NT2/D1 (cell line): Measurements from ENCODE around the gene KLHDC10.
"Not testable (repeated sequence)": the region's sequence is repeated elsewhere in the genome, so short reads cannot be mapped to it uniquely, and the experiment has no call there.

Experiments
- DNase-seq: peaks from one replicate; pipeline ENCODE4 v3.0.0-alpha.2; 2011; ENCODE audit warnings: low read depth, low spot score
- H3K27me3 ChIP-seq: 2 replicates; pipeline ENCODE4 v1.6.0; 2011; ENCODE audit warnings: mild to moderate bottlenecking; ENCODE audit not compliant: insufficient read length, insufficient read depth
- H3K36me3 ChIP-seq: 2 replicates; pipeline ENCODE4 v1.6.1; 2011; ENCODE audit warnings: mild to moderate bottlenecking, low read length, mixed read lengths; ENCODE audit not compliant: insufficient read depth, insufficient read length
- H3K4me1 ChIP-seq: 2 replicates; pipeline ENCODE4 v1.5.1; 2011; ENCODE audit not compliant: insufficient read depth, insufficient read length
- H3K4me3 ChIP-seq: 2 replicates; pipeline ENCODE4 v1.5.1; 2011; ENCODE audit warnings: low read depth; ENCODE audit not compliant: insufficient read length
- H3K9ac ChIP-seq: 2 replicates; pipeline ENCODE4 v1.6.0; 2011; ENCODE audit warnings: low read depth; ENCODE audit not compliant: insufficient read length
- H3K9me3 ChIP-seq: 2 replicates; pipeline ENCODE4 v1.5.1; 2011; ENCODE audit warnings: mild to moderate bottlenecking, low read length; ENCODE audit not compliant: insufficient read depth
- SUZ12 ChIP-seq: IDR thresholded peaks from 2 replicates; pipeline ENCODE4 v1.6.1; 2011; ENCODE audit not compliant: insufficient read length, insufficient read depth; ENCODE audit errors: extremely low read depth
- YY1 ChIP-seq: IDR thresholded peaks from 2 replicates; pipeline ENCODE4 v1.6.1; 2011; ENCODE audit not compliant: insufficient read length, insufficient read depth
- ZNF274 ChIP-seq: IDR thresholded peaks from 2 replicates; pipeline ENCODE4 v1.6.1; 2011; ENCODE audit warnings: mild to moderate bottlenecking, low read depth, low read length

Gene KLHDC10

GRCh38 chr7:130123501-130123900 lies 53.2 kb downstream of the KLHDC10 start:
- TF ChIP-seq YY1 (no peak), ZNF274 (no peak), SUZ12 (no peak)
- H3K9me3 ChIP-seq, result no peaks in the 10 kb centered on the region
- no peak overlapping the region for H3K4me3 ChIP-seq
- no peak for DNase-seq
- H3K27me3 ChIP-seq, result no peaks in the 10 kb centered on the region
- H3K9ac ChIP-seq, result no peak overlapping the region
- no peaks in the 10 kb centered on the region for H3K4me1 ChIP-seq
- no peaks in the 10 kb centered on the region for H3K36me3 ChIP-seq

- H3K36me3 ChIP-seq, result no peaks in the 10 kb centered on the region
- no peak for TF ChIP-seq YY1
- no peak for TF ChIP-seq ZNF274
- no peaks in the 10 kb centered on the region for H3K9me3 ChIP-seq
- H3K4me1 ChIP-seq, result no peaks in the 10 kb centered on the region
- no peaks in the 10 kb centered on the region for H3K27me3 ChIP-seq
- H3K9ac ChIP-seq, result no peak overlapping the region
- DNase-seq, result no peak
- H3K4me3 ChIP-seq, result no peak overlapping the region
Measured at GRCh38 chr7:130124711-130125110, 54.4 kb downstream of the KLHDC10 start.

- not testable (repeated sequence) for H3K36me3 ChIP-seq, H3K27me3 ChIP-seq, H3K4me1 ChIP-seq, H3K9ac ChIP-seq, DNase-seq, H3K9me3 ChIP-seq, H3K4me3 ChIP-seq
Measured at GRCh38 chr7:130126840-130127239, 56.5 kb downstream of the KLHDC10 start.

GRCh38 chr7:130127404-130127803 lies 57.1 kb downstream of the KLHDC10 start:
- TF ChIP-seq ZNF274 (no peak), YY1 (no peak), SUZ12 (no peak)
- no peaks in the 10 kb centered on the region for H3K9me3 ChIP-seq
- no peak overlapping the region for H3K9ac ChIP-seq
- no peak for DNase-seq
- no peaks in the 10 kb centered on the region for H3K27me3 ChIP-seq
- H3K4me1 ChIP-seq, result no peaks in the 10 kb centered on the region
- H3K4me3 ChIP-seq, result no peak overlapping the region
- H3K36me3 ChIP-seq, result peaks cover 3% of the 10 kb centered on the region

- no peak for TF ChIP-seq SUZ12
- TF ChIP-seq YY1, result no peak
- TF ChIP-seq ZNF274, result no peak
- Histone ChIP-seq H3K27me3 (no peaks in the 10 kb centered on the region), H3K9ac (no peak overlapping the region), H3K4me3 (no peak overlapping the region), H3K36me3 (peaks cover 3% of the 10 kb centered on the region), H3K4me1 (no peaks in the 10 kb centered on the region), H3K9me3 (no peaks in the 10 kb centered on the region)
- no peak for DNase-seq
Measured at GRCh38 chr7:130127821-130128317, 57.5 kb downstream of the KLHDC10 start.

GRCh38 chr7:130129011-130129411 lies 58.7 kb downstream of the KLHDC10 start:
- peaks cover 3% of the 10 kb centered on the region for H3K36me3 ChIP-seq
- DNase-seq, result no peak
- H3K4me3 ChIP-seq, result no peak overlapping the region
- no peak for TF ChIP-seq ZNF274
- no peak for TF ChIP-seq YY1
- no peak for TF ChIP-seq SUZ12
- H3K9me3 ChIP-seq, result no peaks in the 10 kb centered on the region
- no peaks in the 10 kb centered on the region for H3K27me3 ChIP-seq
- H3K9ac ChIP-seq, result no peak overlapping the region
- no peaks in the 10 kb centered on the region for H3K4me1 ChIP-seq

- Histone ChIP-seq H3K36me3 (peaks cover 3% of the 10 kb centered on the region), H3K9me3 (no peaks in the 10 kb centered on the region), H3K4me1 (no peaks in the 10 kb centered on the region), H3K27me3 (no peaks in the 10 kb centered on the region), H3K4me3 (no peak overlapping the region), H3K9ac (no peak overlapping the region)
- TF ChIP-seq SUZ12 (no peak), ZNF274 (no peak), YY1 (no peak)
- no peak for DNase-seq
Measured at GRCh38 chr7:130131191-130131834, 61.0 kb downstream of the KLHDC10 start.
